Glomerular endothelial cell (primary cell): ENCODE data around the gene GABPA. TPM values are rescaled to one million over a fixed set of nuclear protein-coding genes. Genes with fewer than 3 reads are reported as not detected.
A peak's percentile ranks its signal among the peaks of the same experiment; 100 is the strongest.

Experiments
- DNase-seq: peaks from one replicate; pipeline ENCODE4 v3.0.0-alpha.2; 2011; ENCODE audit warnings: low read depth, low spot score; ENCODE audit errors: extremely low read depth
- total RNA-seq: library from RNA; depleted of rRNA; stranded (reverse); fragments of >200 nt; gene quantifications from 2 replicates; pipeline ENCODE4 v1.2.3, GENCODE V29; 2015

Gene GABPA
- total RNA-seq, 1 donor from 2014 or later, result 19.0 TPM

GRCh38 chr21:25801217-25802014 is 66.6 kb downstream of the GABPA start:
- peak; percentile 56 for DNase-seq

GRCh38 chr21:25806060-25806459 is 71.3 kb downstream of the GABPA start:
- DNase-seq, result no peak

- DNase-seq, result no peak
Measured at GRCh38 chr21:25807191-25807590, 72.4 kb downstream of the GABPA start.

GRCh38 chr21:25809013-25809412 is 74.2 kb downstream of the GABPA start:
- DNase-seq, result no peak

- DNase-seq, result no peak
Measured at GRCh38 chr21:25811186-25811585, 76.4 kb downstream of the GABPA start.

GRCh38 chr21:25813917-25814316 is 79.1 kb downstream of the GABPA start:
- DNase-seq, result no peak

- no peak for DNase-seq
Measured at GRCh38 chr21:25818121-25818520, 83.3 kb downstream of the GABPA start.

GRCh38 chr21:25818551-25818950 is 83.8 kb downstream of the GABPA start:
- DNase-seq, result no peak

Other genes with a start within 250 kb of the GABPA start
- 22.3 and 40.0 TPM in 2 replicates for gene MRPL39, start 127.5 kb upstream of the GABPA start, total RNA-seq
- 8.0 and 8.5 TPM in 2 replicates for gene JAM2, start 95.7 kb upstream of the GABPA start, total RNA-seq
- gene ATP5PF, start 68 bp upstream of the GABPA start, total RNA-seq, result 95.4 and 122 TPM in 2 replicates